ENCODE data around the gene CDK10. TPM values are rescaled to one million over a fixed set of nuclear protein-coding genes. Genes with fewer than 3 reads are reported as not detected.
A peak's percentile ranks its signal among the peaks of the same experiment; 100 is the strongest.

Gene CDK10
- total and polyA plus RNA-seq, 9 of the 15 experiments (the other 6 are each of a cell fraction or from before 2014, with no cell fraction given), result 2.0 to 85.1 (median 40.1) TPM

DNA sequence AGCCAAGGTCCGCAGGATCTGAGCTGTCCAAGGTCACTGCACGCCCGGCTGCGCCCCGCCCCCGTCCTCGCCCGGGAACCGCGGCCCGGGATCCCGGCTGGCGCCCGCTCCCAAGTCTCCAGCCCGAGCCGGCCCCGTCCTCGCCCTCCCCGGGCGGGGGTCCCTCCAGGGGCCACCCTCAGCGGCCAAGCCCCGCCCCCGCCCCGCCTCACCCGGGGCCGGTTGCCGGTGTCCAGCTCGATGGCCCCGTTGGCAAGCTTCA, 34.0 kb downstream of the CDK10 start (continued):
- TF ChIP-seq ZNF436 (CRISPR knock-in tag; IDR thresholded peaks at IDR 0.05), result no peak
- TF ChIP-seq, protein P1, sequence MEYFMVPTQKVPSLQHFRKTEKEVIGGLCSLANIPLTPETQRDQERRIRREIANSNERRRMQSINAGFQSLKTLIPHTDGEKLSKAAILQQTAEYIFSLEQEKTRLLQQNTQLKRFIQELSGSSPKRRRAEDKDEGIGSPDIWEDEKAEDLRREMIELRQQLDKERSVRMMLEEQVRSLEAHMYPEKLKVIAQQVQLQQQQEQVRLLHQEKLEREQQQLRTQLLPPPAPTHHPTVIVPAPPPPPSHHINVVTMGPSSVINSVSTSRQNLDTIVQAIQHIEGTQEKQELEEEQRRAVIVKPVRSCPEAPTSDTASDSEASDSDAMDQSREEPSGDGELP (CRISPR knock-in tag; IDR thresholded peaks at IDR 0.05; ENCODE audit: borderline replicate concordance), result peak; percentile 15; the same call in 1 of the 2 replicates
- no peak for TF ChIP-seq ZNF431 (CRISPR knock-in tag; IDR thresholded peaks at IDR 0.05)
- TF ChIP-seq, protein P2, sequence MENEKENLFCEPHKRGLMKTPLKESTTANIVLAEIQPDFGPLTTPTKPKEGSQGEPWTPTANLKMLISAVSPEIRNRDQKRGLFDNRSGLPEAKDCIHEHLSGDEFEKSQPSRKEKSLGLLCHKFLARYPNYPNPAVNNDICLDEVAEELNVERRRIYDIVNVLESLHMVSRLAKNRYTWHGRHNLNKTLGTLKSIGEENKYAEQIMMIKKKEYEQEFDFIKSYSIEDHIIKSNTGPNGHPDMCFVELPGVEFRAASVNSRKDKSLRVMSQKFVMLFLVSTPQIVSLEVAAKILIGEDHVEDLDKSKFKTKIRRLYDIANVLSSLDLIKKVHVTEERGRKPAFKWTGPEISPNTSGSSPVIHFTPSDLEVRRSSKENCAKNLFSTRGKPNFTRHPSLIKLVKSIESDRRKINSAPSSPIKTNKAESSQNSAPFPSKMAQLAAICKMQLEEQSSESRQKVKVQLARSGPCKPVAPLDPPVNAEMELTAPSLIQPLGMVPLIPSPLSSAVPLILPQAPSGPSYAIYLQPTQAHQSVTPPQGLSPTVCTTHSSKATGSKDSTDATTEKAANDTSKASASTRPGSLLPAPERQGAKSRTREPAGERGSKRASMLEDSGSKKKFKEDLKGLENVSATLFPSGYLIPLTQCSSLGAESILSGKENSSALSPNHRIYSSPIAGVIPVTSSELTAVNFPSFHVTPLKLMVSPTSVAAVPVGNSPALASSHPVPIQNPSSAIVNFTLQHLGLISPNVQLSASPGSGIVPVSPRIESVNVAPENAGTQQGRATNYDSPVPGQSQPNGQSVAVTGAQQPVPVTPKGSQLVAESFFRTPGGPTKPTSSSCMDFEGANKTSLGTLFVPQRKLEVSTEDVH (IDR thresholded peaks at IDR 0.05; ENCODE audit: low read depth, partially characterized antibody), result no peak
- TF ChIP-seq, protein P3, sequence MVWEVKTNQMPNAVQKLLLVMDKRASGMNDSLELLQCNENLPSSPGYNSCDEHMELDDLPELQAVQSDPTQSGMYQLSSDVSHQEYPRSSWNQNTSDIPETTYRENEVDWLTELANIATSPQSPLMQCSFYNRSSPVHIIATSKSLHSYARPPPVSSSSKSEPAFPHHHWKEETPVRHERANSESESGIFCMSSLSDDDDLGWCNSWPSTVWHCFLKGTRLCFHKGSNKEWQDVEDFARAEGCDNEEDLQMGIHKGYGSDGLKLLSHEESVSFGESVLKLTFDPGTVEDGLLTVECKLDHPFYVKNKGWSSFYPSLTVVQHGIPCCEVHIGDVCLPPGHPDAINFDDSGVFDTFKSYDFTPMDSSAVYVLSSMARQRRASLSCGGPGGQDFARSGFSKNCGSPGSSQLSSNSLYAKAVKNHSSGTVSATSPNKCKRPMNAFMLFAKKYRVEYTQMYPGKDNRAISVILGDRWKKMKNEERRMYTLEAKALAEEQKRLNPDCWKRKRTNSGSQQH (CRISPR knock-in tag; IDR thresholded peaks at IDR 0.05), result no peak
- TF ChIP-seq, protein P4, sequence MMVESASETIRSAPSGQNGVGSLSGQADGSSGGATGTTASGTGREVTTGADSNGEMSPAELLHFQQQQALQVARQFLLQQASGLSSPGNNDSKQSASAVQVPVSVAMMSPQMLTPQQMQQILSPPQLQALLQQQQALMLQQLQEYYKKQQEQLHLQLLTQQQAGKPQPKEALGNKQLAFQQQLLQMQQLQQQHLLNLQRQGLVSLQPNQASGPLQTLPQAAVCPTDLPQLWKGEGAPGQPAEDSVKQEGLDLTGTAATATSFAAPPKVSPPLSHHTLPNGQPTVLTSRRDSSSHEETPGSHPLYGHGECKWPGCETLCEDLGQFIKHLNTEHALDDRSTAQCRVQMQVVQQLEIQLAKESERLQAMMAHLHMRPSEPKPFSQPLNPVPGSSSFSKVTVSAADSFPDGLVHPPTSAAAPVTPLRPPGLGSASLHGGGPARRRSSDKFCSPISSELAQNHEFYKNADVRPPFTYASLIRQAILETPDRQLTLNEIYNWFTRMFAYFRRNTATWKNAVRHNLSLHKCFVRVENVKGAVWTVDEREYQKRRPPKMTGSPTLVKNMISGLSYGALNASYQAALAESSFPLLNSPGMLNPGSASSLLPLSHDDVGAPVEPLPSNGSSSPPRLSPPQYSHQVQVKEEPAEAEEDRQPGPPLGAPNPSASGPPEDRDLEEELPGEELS (CRISPR knock-in tag; IDR thresholded peaks at IDR 0.05; ENCODE audit: borderline replicate concordance), result no peak
- TF ChIP-seq MIER1 (IDR thresholded peaks at IDR 0.05; ENCODE audit: low read depth), result no peak
- no peak for TF ChIP-seq LCOR (CRISPR knock-in tag; IDR thresholded peaks at IDR 0.05)
- TF ChIP-seq, protein P5, sequence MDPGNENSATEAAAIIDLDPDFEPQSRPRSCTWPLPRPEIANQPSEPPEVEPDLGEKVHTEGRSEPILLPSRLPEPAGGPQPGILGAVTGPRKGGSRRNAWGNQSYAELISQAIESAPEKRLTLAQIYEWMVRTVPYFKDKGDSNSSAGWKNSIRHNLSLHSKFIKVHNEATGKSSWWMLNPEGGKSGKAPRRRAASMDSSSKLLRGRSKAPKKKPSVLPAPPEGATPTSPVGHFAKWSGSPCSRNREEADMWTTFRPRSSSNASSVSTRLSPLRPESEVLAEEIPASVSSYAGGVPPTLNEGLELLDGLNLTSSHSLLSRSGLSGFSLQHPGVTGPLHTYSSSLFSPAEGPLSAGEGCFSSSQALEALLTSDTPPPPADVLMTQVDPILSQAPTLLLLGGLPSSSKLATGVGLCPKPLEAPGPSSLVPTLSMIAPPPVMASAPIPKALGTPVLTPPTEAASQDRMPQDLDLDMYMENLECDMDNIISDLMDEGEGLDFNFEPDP (CRISPR knock-in tag; IDR thresholded peaks at IDR 0.05), result no peak
- TF ChIP-seq, protein P6, sequence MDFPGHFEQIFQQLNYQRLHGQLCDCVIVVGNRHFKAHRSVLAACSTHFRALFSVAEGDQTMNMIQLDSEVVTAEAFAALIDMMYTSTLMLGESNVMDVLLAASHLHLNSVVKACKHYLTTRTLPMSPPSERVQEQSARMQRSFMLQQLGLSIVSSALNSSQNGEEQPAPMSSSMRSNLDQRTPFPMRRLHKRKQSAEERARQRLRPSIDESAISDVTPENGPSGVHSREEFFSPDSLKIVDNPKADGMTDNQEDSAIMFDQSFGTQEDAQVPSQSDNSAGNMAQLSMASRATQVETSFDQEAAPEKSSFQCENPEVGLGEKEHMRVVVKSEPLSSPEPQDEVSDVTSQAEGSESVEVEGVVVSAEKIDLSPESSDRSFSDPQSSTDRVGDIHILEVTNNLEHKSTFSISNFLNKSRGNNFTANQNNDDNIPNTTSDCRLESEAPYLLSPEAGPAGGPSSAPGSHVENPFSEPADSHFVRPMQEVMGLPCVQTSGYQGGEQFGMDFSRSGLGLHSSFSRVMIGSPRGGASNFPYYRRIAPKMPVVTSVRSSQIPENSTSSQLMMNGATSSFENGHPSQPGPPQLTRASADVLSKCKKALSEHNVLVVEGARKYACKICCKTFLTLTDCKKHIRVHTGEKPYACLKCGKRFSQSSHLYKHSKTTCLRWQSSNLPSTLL (IDR thresholded peaks at IDR 0.05), result no peak
- TF ChIP-seq NCOR1 (IDR thresholded peaks at IDR 0.05), result 0 out of 2 replicates have a peak, but pooled peaks have one; percentile 9
- TF ChIP-seq, protein P7, sequence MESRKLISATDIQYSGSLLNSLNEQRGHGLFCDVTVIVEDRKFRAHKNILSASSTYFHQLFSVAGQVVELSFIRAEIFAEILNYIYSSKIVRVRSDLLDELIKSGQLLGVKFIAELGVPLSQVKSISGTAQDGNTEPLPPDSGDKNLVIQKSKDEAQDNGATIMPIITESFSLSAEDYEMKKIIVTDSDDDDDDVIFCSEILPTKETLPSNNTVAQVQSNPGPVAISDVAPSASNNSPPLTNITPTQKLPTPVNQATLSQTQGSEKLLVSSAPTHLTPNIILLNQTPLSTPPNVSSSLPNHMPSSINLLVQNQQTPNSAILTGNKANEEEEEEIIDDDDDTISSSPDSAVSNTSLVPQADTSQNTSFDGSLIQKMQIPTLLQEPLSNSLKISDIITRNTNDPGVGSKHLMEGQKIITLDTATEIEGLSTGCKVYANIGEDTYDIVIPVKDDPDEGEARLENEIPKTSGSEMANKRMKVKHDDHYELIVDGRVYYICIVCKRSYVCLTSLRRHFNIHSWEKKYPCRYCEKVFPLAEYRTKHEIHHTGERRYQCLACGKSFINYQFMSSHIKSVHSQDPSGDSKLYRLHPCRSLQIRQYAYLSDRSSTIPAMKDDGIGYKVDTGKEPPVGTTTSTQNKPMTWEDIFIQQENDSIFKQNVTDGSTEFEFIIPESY (CRISPR knock-in tag; IDR thresholded peaks at IDR 0.05), result no peak
- TF ChIP-seq EP300 (IDR thresholded peaks at IDR 0.05; ENCODE audit: low read length), result no peak
- no peak for TF ChIP-seq SRSF7 (optimal IDR thresholded peaks at IDR 0.05; ENCODE audit: low read depth, low read length)
- TF ChIP-seq RBM25 (IDR thresholded peaks at IDR 0.05; ENCODE audit: low read depth, low read length, severe bottlenecking), result no peak
